ENCODE measurements around the gene ITGAV. TPM values are rescaled to one million over a fixed set of nuclear protein-coding genes. Genes with fewer than 3 reads are reported as not detected.

The ITGAV gene
- 115 TPM for total RNA-seq

- DNase-seq (ENCODE audit: low spot score in 2 of 2) = peak; percentile 80 to 96
- Histone ChIP-seq H3K36me3 (no peaks in the 10 kb centered on the region), H3K4me3 (peak within 1 kb of the TSS; percentile 78 to 97), H3K9me3 (no peaks in the 10 kb centered on the region), H3K27me3 (no peaks in the 10 kb centered on the region), H3K27ac (peak within 1 kb of the TSS; percentile 94 to 99), H3K4me1 (peaks cover 0 to 23% of the 10 kb centered on the region in 2 donors)
- intact Hi-C loops (cut with DNase I) = loop anchor here (1.0 to 5.0 kb wide), 3 partner anchors 14 to 103 kb away; partner anchors contain the start of gene ZC3H15
- TF ChIP-seq CTCF (IDR thresholded peaks at IDR 0.05) = peak in 1 of 3 experiments; percentile 17
These were observed at the start of gene ITGAV for GRCh38 chr2:186589612-186590349. TSS of gene ITGAV (plus strand) at chr2:186590056. CDS start at chr2:186590339, 283 bp downstream.

GRCh38 chr2:186540941-186541340 lies 48.9 kb upstream of the ITGAV start:
- Histone ChIP-seq H3K9me3 (no peaks in the 10 kb centered on the region), H3K27ac (no peak overlapping the region), H3K4me3 (no peak overlapping the region), H3K27me3 (no peaks in the 10 kb centered on the region), H3K4me1 (peaks cover 0 to 13% of the 10 kb centered on the region in 2 donors), H3K36me3 (no peaks in the 10 kb centered on the region)
- intact Hi-C loops (cut with DNase I) = no loop called here
- no peak for TF ChIP-seq CTCF (IDR thresholded peaks at IDR 0.05)
- no peak for DNase-seq (ENCODE audit: low spot score in 2 of 2)

GRCh38 chr2:186542002-186542401 lies 47.9 kb upstream of the ITGAV start:
- intact Hi-C loops (cut with DNase I) = no loop called here
- DNase-seq (ENCODE audit: low spot score in 2 of 2) = no peak
- Histone ChIP-seq H3K36me3 (no peaks in the 10 kb centered on the region), H3K4me1 (peaks cover 0 to 13% of the 10 kb centered on the region in 2 donors), H3K27me3 (no peaks in the 10 kb centered on the region), H3K4me3 (no peak overlapping the region), H3K9me3 (no peaks in the 10 kb centered on the region), H3K27ac (no peak overlapping the region)
- no peak for TF ChIP-seq CTCF (IDR thresholded peaks at IDR 0.05)

GRCh38 chr2:186543561-186544131 lies 46.2 kb upstream of the ITGAV start:
- no peaks in the 10 kb centered on the region for H3K27me3 ChIP-seq
- peaks cover 0 to 13% of the 10 kb centered on the region in 2 donors for H3K4me1 ChIP-seq
- no peak overlapping the region for H3K4me3 ChIP-seq
- peak overlapping the region; percentile 66 to 76 for H3K27ac ChIP-seq
- intact Hi-C loops (cut with DNase I) = no loop called here
- H3K36me3 ChIP-seq = no peaks in the 10 kb centered on the region
- TF ChIP-seq CTCF (IDR thresholded peaks at IDR 0.05) = no peak
- DNase-seq (ENCODE audit: low spot score in 2 of 2) = no peak
- H3K9me3 ChIP-seq = no peaks in the 10 kb centered on the region

- H3K4me1 ChIP-seq = peaks cover 0 to 13% of the 10 kb centered on the region in 2 donors
- no peaks in the 10 kb centered on the region for H3K9me3 ChIP-seq
- no peak for DNase-seq (ENCODE audit: low spot score in 2 of 2)
- H3K36me3 ChIP-seq = no peaks in the 10 kb centered on the region
- H3K27me3 ChIP-seq = no peaks in the 10 kb centered on the region
- no peak for TF ChIP-seq CTCF (IDR thresholded peaks at IDR 0.05)
- peak overlapping the region; percentile 66 to 76 for H3K27ac ChIP-seq
- intact Hi-C loops (cut with DNase I) = no loop called here
- H3K4me3 ChIP-seq = no peak overlapping the region
These were observed 45.6 kb upstream of the ITGAV start for GRCh38 chr2:186544255-186544675.
